ENCODE measurements around the gene RIC3.

The RIC3 gene

GRCh38 chr11:8156877-8157276 lies 11.9 kb downstream of the RIC3 start:
- Histone ChIP-seq H2AFZ (ENCODE audit: low read depth, low read length) (no peak overlapping the region), H3K4me2 (ENCODE audit: low read length) (no peak overlapping the region), H3K4me3 (ENCODE audit: low read length) (no peak overlapping the region), H3K27ac (ENCODE audit: low read length) (no peak overlapping the region), H3K4me1 (ENCODE audit: low read length) (no peaks in the 10 kb centered on the region), H4K20me1 (ENCODE audit: insufficient read depth, low read length) (no peaks in the 10 kb centered on the region), H3K36me3 (replicated peaks; ENCODE audit: low read depth, low read length) (no peaks in the 10 kb centered on the region), H3K79me2 (ENCODE audit: low read length) (no peaks in the 10 kb centered on the region), H3K27me3 (ENCODE audit: low read depth, low read length) (peaks cover 18% of the 10 kb centered on the region), H3K9me3 (ENCODE audit: insufficient read depth, low read length) (no peaks in the 10 kb centered on the region), H3K9ac (ENCODE audit: low read length) (no peak overlapping the region)
- no peak for TF ChIP-seq CTCF (IDR thresholded peaks at IDR 0.05; ENCODE audit: low read depth, low read length)
- TF ChIP-seq EZH2phosphoT487 (IDR thresholded peaks at IDR 0.05; ENCODE audit: low read depth) = no peak

- H3K4me3 ChIP-seq (ENCODE audit: low read length) = no peak overlapping the region
- H4K20me1 ChIP-seq (ENCODE audit: insufficient read depth, low read length) = no peaks in the 10 kb centered on the region
- peaks cover 24% of the 10 kb centered on the region for H3K27me3 ChIP-seq (ENCODE audit: low read depth, low read length)
- no peaks in the 10 kb centered on the region for H3K79me2 ChIP-seq (ENCODE audit: low read length)
- no peak overlapping the region for H3K27ac ChIP-seq (ENCODE audit: low read length)
- no peaks in the 10 kb centered on the region for H3K36me3 ChIP-seq (replicated peaks; ENCODE audit: low read depth, low read length)
- no peak overlapping the region for H3K4me2 ChIP-seq (ENCODE audit: low read length)
- TF ChIP-seq EZH2phosphoT487 (IDR thresholded peaks at IDR 0.05; ENCODE audit: low read depth) (no peak), CTCF (IDR thresholded peaks at IDR 0.05; ENCODE audit: low read depth, low read length) (no peak)
- no peak overlapping the region for H3K9ac ChIP-seq (ENCODE audit: low read length)
- no peak overlapping the region for H2AFZ ChIP-seq (ENCODE audit: low read depth, low read length)
- no peaks in the 10 kb centered on the region for H3K4me1 ChIP-seq (ENCODE audit: low read length)
- no peaks in the 10 kb centered on the region for H3K9me3 ChIP-seq (ENCODE audit: insufficient read depth, low read length)
Observed at GRCh38 chr11:8149726-8150125, 19.1 kb downstream of the RIC3 start.

- TF ChIP-seq CTCF (IDR thresholded peaks at IDR 0.05; ENCODE audit: low read depth, low read length) (no peak), EZH2phosphoT487 (IDR thresholded peaks at IDR 0.05; ENCODE audit: low read depth) (no peak)
Observed at GRCh38 chr11:8138526-8138925, 30.3 kb downstream of the RIC3 start.

GRCh38 chr11:8127447-8127846 lies 41.4 kb downstream of the RIC3 start:
- H3K9me3 ChIP-seq (ENCODE audit: insufficient read depth, low read length) = no peaks in the 10 kb centered on the region
- no peak overlapping the region for H3K4me2 ChIP-seq (ENCODE audit: low read length)
- no peak overlapping the region for H3K9ac ChIP-seq (ENCODE audit: low read length)
- no peaks in the 10 kb centered on the region for H4K20me1 ChIP-seq (ENCODE audit: insufficient read depth, low read length)
- peaks cover 5% of the 10 kb centered on the region; the same call in 1 of the 2 replicates for H3K27me3 ChIP-seq (ENCODE audit: low read depth, low read length)
- H2AFZ ChIP-seq (ENCODE audit: low read depth, low read length) = no peak overlapping the region
- H3K79me2 ChIP-seq (ENCODE audit: low read length) = no peaks in the 10 kb centered on the region
- no peak for TF ChIP-seq CTCF (IDR thresholded peaks at IDR 0.05; ENCODE audit: low read depth, low read length)
- no peak for TF ChIP-seq EZH2phosphoT487 (IDR thresholded peaks at IDR 0.05; ENCODE audit: low read depth)
- H3K4me3 ChIP-seq (ENCODE audit: low read length) = no peak overlapping the region
- no peaks in the 10 kb centered on the region for H3K36me3 ChIP-seq (replicated peaks; ENCODE audit: low read depth, low read length)
- H3K27ac ChIP-seq (ENCODE audit: low read length) = no peak overlapping the region
- peaks cover 8% of the 10 kb centered on the region for H3K4me1 ChIP-seq (ENCODE audit: low read length)

More at GRCh38 chr11:8138526-8138925, 30.3 kb downstream of the RIC3 start:
- Histone ChIP-seq H3K36me3 (replicated peaks; ENCODE audit: low read depth, low read length) (no peaks in the 10 kb centered on the region), H3K4me1 (ENCODE audit: low read length) (no peaks in the 10 kb centered on the region), H3K4me2 (ENCODE audit: low read length) (no peak overlapping the region), H3K79me2 (ENCODE audit: low read length) (no peaks in the 10 kb centered on the region), H3K27ac (ENCODE audit: low read length) (no peak overlapping the region), H4K20me1 (ENCODE audit: insufficient read depth, low read length) (no peaks in the 10 kb centered on the region), H3K9ac (ENCODE audit: low read length) (no peak overlapping the region), H3K4me3 (ENCODE audit: low read length) (no peak overlapping the region), H3K27me3 (ENCODE audit: low read depth, low read length) (no peaks in the 10 kb centered on the region), H3K9me3 (ENCODE audit: insufficient read depth, low read length) (no peaks in the 10 kb centered on the region), H2AFZ (ENCODE audit: low read depth, low read length) (no peak overlapping the region)
